ENCODE data around the gene SLC30A5.

- TF ChIP-seq CTCF (IDR thresholded peaks at IDR 0.05; ENCODE audit: extremely low read depth in 1 of 2, insufficient read depth in 1 of 2, low read depth in 1 of 2, low read length in 2 of 2) = no peak
- TF ChIP-seq POLR2A (IDR thresholded peaks at IDR 0.05; ENCODE audit: low read depth, low read length) = no peak
- TF ChIP-seq POLR2AphosphoS5 (IDR thresholded peaks at IDR 0.05; ENCODE audit: insufficient read depth, low read depth, low read length) = no peak
- no peak for TF ChIP-seq MYC (IDR thresholded peaks at IDR 0.05; ENCODE audit: low read depth, low read length)
- no peak for TF ChIP-seq EZH2 (IDR thresholded peaks at IDR 0.05; ENCODE audit: borderline replicate concordance, low read depth, low read length, severe bottlenecking)
- TF ChIP-seq GATA2 (IDR thresholded peaks at IDR 0.05; ENCODE audit: insufficient read depth, insufficient read length, low read depth, low read length) = no peak
Observed at GRCh38 chr5:69092969-69093368, 845 bp upstream of the SLC30A5 start.

Data from endothelial cell of umbilical vein (primary cell).